ENCODE measurements around the gene DIP2B.

DIP2B gene

GRCh38 chr12:50686406-50686805, 181.6 kb downstream of the DIP2B start:
- DNase-seq, result no peak

GRCh38 chr12:50686976-50687375, 182.2 kb downstream of the DIP2B start:
- no peak for DNase-seq

- no peak for DNase-seq
Measured at GRCh38 chr12:50689437-50689836, 184.7 kb downstream of the DIP2B start.

GRCh38 chr12:50690925-50691324, 186.1 kb downstream of the DIP2B start:
- no peak for DNase-seq

GRCh38 chr12:50695961-50696360, 191.2 kb downstream of the DIP2B start:
- no peak for DNase-seq

- DNase-seq, result no peak
Measured at GRCh38 chr12:50696931-50697330, 192.1 kb downstream of the DIP2B start.

- DNase-seq, result no peak
Measured at GRCh38 chr12:50699154-50699553, 194.4 kb downstream of the DIP2B start.

- DNase-seq, result no peak
Measured at GRCh38 chr12:50699940-50700339, 195.2 kb downstream of the DIP2B start.

- DNase-seq, result no peak
Measured at GRCh38 chr12:50706606-50707005, 201.8 kb downstream of the DIP2B start.

- DNase-seq, result no peak
Measured at GRCh38 chr12:50707396-50707795, 202.6 kb downstream of the DIP2B start.

GRCh38 chr12:50708631-50709030, 203.8 kb downstream of the DIP2B start:
- no peak for DNase-seq

- DNase-seq, result no peak
Measured at GRCh38 chr12:50711121-50711520, 206.3 kb downstream of the DIP2B start.

- DNase-seq, result no peak
Measured at GRCh38 chr12:50715174-50715573, 210.4 kb downstream of the DIP2B start.

GRCh38 chr12:50718760-50719159, 214.0 kb downstream of the DIP2B start:
- no peak for DNase-seq

- no peak for DNase-seq
Measured at GRCh38 chr12:50720085-50720484, 215.3 kb downstream of the DIP2B start.

GRCh38 chr12:50720501-50720900, 215.7 kb downstream of the DIP2B start:
- no peak for DNase-seq

GRCh38 chr12:50723865-50724264, 219.1 kb downstream of the DIP2B start:
- DNase-seq, result no peak

- no peak for DNase-seq
Measured at GRCh38 chr12:50725011-50725942, 220.5 kb downstream of the DIP2B start.

- DNase-seq, result no peak
Measured at GRCh38 chr12:50727466-50727865, 222.7 kb downstream of the DIP2B start.

- no peak for DNase-seq
Measured at GRCh38 chr12:50728417-50728816, 223.6 kb downstream of the DIP2B start.

- no peak for DNase-seq
Measured at GRCh38 chr12:50728841-50729240, 224.1 kb downstream of the DIP2B start.

GRCh38 chr12:50732591-50732990, 227.8 kb downstream of the DIP2B start:
- no peak for DNase-seq

- no peak for DNase-seq
Measured at GRCh38 chr12:50733706-50734105, 228.9 kb downstream of the DIP2B start.

GRCh38 chr12:50734409-50735263, 229.9 kb downstream of the DIP2B start:
- no peak for DNase-seq
